GM08714 (cell line): ENCODE results near the gene PLEKHH1.

Experiments
- H3K4me3 ChIP-seq: fragments of 200-500 bp; sonication (Bioruptor generic); 2 replicates; pipeline ENCODE4 v1.5.1; 2014; ENCODE audit warnings: mild to moderate bottlenecking, low read length, inconsistent platforms
- ZNF274 ChIP-seq: IDR thresholded peaks from 2 replicates; pipeline ENCODE4 v1.6.1; 2012; ENCODE audit warnings: mild to moderate bottlenecking, low read depth, low read length

PLEKHH1 gene

DNA sequence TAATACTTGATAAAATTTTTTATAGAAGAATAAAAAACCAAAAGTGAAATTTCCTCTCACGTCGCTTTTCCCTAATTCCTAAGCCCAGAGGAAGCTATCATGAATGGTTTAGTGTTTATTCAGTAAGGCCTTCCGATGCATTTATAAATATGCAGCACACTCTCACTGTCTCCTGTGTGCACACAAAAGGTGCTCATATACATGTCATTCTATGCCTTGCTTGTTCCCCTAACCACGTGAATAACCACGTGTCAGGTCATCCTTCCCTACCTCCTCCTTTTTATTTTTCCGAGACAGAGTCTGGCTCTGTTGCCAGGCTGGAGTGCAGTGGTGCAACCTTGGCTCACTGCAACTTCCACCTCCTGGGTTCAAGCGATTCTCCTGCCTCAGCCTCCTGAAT, 37.4 kb downstream of the PLEKHH1 start:
- H3K4me3 ChIP-seq: no peak overlapping the region
- no peak for TF ChIP-seq ZNF274

DNA sequence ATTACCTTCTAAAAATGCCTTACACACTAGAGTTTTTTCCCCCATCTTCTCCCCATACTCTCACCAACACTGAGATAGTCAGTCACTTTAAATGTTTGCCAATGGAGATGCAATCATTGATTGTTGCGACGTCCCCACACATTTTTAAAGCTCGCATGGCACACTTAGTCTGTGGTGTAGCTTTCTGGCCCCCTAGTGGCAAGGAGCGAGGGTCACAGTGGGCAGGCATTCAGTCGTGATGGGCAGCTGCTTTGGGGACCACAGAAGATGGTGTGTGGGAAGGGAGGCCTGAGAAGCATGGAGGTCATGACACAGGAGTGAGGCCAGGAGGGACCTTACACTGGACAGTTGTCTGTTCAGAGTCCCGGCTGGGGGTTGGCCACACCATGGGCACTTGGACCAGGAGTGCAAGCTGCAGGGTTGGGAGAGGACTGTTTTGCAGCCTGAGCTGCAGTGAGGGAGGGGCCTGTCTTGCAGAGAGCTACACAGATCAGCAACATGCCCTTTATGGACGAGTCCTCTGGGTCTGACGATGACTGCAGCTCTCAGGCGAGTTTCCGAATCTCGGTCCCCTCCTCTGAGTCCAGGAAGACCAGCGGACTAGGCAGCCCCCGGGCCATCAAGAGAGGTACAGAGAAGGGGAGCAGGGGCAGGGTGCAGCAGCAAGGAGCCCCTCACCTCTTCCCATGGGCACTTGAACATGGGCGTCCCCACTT, 38.3 kb downstream of the PLEKHH1 start:
- no peak overlapping the region for H3K4me3 ChIP-seq
- no peak for TF ChIP-seq ZNF274

DNA sequence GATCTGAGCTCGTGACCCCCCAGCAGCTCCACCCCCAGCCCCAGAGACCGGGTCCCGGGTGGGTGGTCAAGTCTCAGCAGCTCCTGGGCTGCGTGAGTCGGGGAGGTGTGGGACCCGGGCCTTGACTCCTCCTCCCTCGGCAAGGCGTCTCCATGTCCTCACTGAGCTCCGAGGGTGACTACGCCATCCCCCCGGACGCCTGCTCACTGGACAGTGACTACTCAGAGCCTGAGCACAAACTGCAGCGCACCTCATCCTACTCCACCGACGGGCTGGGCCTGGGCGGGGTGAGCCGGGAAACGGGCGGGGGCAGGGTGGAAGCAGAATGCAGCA, 38.9 kb downstream of the PLEKHH1 start:
- no peak for TF ChIP-seq ZNF274
- H3K4me3 ChIP-seq: no peak overlapping the region

DNA sequence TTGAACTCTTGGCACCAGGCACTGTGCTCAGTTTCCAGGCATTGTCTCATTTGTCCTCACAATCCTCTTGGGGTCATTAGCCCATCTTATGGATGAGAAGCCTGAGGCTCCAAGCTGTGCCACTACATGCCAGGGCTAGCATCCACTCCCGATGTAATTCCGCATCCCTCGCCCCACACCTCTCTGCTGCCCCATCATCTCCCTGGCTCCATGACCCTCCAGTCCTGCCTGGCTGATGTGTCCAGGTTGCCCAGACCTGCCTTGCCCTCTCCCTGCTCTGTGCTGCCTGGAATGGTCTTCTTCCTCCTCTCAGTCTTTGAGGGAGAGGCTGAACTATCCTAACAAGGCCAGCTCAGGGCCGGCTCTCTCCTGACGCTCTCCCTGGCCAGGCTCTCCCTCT, 39.5 kb downstream of the PLEKHH1 start:
- H3K4me3 ChIP-seq: no peak overlapping the region
- TF ChIP-seq ZNF274: no peak

GRCh38 chr14:67573228-67574010, 40.3 kb downstream of the PLEKHH1 start:
- H3K4me3 ChIP-seq: no peak overlapping the region
- no peak for TF ChIP-seq ZNF274

- no peak for TF ChIP-seq ZNF274
- no peak overlapping the region for H3K4me3 ChIP-seq
Measured at GRCh38 chr14:67574156-67574555, 41.1 kb downstream of the PLEKHH1 start.

DNA sequence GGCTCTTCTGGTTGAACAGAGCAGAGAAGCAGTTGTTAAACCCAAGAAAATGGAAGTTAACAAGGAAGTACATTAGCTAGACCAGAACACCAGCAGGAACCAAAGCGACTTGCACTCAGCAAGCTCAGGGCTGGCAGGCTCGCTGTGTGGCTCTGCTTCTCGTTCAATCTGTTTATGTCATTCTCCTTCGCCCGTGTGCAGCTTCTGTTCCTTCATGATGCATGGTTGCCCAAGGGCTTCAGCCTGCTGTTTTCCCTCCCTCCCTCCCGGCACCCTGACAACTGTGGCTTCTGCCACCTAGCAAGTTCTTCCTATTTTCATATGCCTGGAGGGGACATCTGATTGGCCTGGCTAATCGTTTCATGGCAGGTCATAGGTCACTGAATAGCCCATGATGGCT, 41.7 kb downstream of the PLEKHH1 start:
- no peak overlapping the region for H3K4me3 ChIP-seq
- no peak for TF ChIP-seq ZNF274

- no peak overlapping the region for H3K4me3 ChIP-seq
- TF ChIP-seq ZNF274: no peak
Measured at GRCh38 chr14:67575684-67576083, 42.6 kb downstream of the PLEKHH1 start.

DNA sequence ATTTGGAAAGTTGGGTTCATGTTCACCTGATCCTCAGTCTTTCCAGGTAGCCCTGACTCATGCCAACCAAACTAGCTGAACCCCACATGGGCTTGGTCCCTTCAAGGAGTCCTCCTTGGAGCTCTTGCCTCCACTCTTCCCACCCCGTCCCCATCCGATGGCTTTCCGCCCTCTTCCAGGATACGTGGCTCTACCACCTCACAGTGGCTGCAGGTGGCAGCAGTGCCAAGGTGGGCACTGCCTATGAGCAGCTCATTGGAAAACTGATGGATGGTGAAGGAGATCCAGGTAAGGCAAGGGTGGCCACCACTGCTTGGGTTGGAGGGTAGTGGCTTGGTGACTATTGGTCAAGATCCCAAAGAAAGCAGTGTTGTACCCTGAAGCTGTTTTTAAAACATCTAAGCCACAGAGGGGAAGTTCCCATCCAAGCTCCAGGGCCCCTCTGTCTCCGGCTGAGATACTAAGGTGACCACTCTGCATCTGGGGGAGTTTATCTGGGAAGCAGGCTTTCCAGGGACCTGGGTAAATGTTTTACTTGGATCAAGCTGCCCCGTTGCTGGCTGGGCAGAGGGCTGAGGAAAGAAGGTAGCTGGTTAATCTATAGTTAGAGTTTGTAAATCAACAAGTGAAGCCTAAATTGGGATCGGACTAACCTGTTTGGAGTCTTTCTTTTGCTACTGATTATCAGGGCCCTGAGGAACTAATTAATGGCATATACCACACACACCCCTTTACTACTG, 43.3 kb downstream of the PLEKHH1 start:
- H3K4me3 ChIP-seq: no peak overlapping the region
- no peak for TF ChIP-seq ZNF274

GRCh38 chr14:67577181-67577808, 44.2 kb downstream of the PLEKHH1 start:
- no peak overlapping the region for H3K4me3 ChIP-seq
- no peak for TF ChIP-seq ZNF274

GRCh38 chr14:67577909-67578749, 45.0 kb downstream of the PLEKHH1 start:
- no peak for TF ChIP-seq ZNF274
- no peak overlapping the region for H3K4me3 ChIP-seq

GRCh38 chr14:67579040-67579439, 46.0 kb downstream of the PLEKHH1 start:
- no peak for TF ChIP-seq ZNF274
- H3K4me3 ChIP-seq: no peak overlapping the region

DNA sequence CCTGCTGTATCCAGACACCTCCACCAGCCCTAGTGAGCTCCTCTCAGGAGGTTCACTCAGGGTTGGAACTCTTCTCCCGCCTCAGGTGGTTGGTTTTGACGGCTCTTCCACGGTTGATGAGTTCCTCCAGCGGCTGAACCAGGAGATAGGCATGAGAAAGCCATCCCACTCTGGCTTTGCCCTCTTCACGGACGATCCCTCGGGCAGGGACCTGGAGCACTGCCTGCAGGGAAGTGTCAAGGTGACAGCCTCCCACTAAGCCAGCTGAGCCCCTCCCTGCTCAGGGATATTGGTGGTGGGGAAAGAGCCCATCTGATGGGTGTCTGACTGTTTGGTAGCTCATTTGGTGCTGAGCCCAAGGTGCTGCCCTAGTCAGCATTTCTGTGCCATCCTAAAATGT, 46.5 kb downstream of the PLEKHH1 start:
- no peak for TF ChIP-seq ZNF274
- no peak overlapping the region for H3K4me3 ChIP-seq
